Liver (tissue), 3 donors: ENCODE measurements around the gene CUBN.

Experiments
- GABPA ChIP-seq, 2 donors: IDR thresholded peaks in 1 of 2; conservative IDR thresholded peaks in 1 of 2; 2 replicates each; pipeline ENCODE4 v1.6.1; 2016; ENCODE audit warnings: antibody characterized with exemption in 2 of 2, mild to moderate bottlenecking in 1 of 2, moderate library complexity in 1 of 2
- TF ChIP-seq, protein P1 (sequence below): fragments of 150-350 bp; IDR thresholded peaks from 2 replicates; pipeline ENCODE4 v1.5.1; 2017; ENCODE audit warnings: improper control_type of control experiment, low read depth, low read length; ENCODE audit not compliant: missing input control
- TF ChIP-seq, protein P2 (sequence below): IDR thresholded peaks from 2 replicates; pipeline ENCODE4 v1.6.1; 2016; ENCODE audit warnings: antibody characterized with exemption
- donor health status: healthy.
- donor health status: healthy.

DNA sequence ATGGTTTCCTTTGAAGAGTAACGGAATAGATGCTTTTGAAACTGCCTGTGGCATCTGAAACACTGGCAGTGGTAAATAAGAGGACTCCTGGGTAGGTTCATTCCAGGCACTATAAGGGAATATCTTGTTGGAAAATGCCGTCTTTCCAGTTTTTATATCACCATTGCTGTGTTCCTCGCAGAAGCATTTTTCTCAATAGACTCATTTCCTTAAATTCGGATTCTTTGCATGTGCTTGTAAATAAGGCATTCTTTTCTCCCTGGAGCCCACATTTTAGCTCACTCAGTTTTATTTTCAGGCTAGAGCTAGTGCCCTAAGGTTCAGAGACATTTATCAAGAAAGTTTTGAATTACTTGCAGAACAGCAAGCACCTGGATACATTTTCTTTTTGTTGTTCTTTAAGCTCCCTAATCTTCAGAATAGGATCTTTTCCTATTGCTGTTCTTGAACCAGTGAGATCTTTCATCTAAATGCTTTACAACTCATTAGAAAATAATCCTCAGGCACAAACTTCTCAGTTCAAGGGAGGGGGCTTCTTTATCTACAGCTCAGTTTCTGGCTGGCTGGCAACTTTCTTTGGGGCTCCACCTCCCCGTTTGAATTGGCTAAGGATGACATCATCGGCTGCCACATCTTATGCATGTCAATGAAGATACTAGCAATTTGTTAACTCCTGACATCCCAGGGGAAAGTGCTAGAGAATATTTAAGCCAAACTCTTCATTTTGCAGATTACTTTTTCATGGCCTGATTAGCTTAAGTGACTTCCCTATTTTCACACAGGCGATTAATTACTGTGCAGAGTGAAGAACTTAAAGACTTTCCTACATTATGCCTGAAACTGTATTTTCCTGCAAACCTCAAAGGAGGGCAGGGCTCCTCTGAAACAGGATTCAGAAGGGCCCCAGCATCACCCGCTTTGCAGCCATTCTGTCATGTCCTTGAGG, 178.7 kb downstream of the CUBN start:
- TF ChIP-seq, protein P1, sequence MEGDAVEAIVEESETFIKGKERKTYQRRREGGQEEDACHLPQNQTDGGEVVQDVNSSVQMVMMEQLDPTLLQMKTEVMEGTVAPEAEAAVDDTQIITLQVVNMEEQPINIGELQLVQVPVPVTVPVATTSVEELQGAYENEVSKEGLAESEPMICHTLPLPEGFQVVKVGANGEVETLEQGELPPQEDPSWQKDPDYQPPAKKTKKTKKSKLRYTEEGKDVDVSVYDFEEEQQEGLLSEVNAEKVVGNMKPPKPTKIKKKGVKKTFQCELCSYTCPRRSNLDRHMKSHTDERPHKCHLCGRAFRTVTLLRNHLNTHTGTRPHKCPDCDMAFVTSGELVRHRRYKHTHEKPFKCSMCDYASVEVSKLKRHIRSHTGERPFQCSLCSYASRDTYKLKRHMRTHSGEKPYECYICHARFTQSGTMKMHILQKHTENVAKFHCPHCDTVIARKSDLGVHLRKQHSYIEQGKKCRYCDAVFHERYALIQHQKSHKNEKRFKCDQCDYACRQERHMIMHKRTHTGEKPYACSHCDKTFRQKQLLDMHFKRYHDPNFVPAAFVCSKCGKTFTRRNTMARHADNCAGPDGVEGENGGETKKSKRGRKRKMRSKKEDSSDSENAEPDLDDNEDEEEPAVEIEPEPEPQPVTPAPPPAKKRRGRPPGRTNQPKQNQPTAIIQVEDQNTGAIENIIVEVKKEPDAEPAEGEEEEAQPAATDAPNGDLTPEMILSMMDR: no peak
- TF ChIP-seq GABPA (IDR thresholded peaks at IDR 0.05 in 1 of 2, conservative IDR thresholded peaks at IDR 0.05 in 1 of 2): no peak
- TF ChIP-seq, protein P2, sequence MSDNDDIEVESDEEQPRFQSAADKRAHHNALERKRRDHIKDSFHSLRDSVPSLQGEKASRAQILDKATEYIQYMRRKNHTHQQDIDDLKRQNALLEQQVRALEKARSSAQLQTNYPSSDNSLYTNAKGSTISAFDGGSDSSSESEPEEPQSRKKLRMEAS: no peak
